ENCODE data around the gene KIF17.

The KIF17 gene

GRCh38 chr1:20626098-20626427, 91.7 kb downstream of the KIF17 start:
- no peak for DNase-seq (ENCODE audit: low read depth in 2 of 2)

- DNase-seq (ENCODE audit: low read depth in 2 of 2): no peak
Measured at GRCh38 chr1:20625176-20626097, 92.4 kb downstream of the KIF17 start.

- no peak for DNase-seq (ENCODE audit: low read depth in 2 of 2)
Measured at GRCh38 chr1:20624709-20625108, 93.1 kb downstream of the KIF17 start.

GRCh38 chr1:20621012-20621411, 96.8 kb downstream of the KIF17 start:
- DNase-seq (ENCODE audit: low read depth in 2 of 2): no peak

- DNase-seq (ENCODE audit: low read depth in 2 of 2): no peak
Measured at GRCh38 chr1:20619999-20620398, 97.8 kb downstream of the KIF17 start.

GRCh38 chr1:20618550-20618949, 99.3 kb downstream of the KIF17 start:
- no peak for DNase-seq (ENCODE audit: low read depth in 2 of 2)

GRCh38 chr1:20616847-20617487, 100.8 kb downstream of the KIF17 start:
- no peak for DNase-seq (ENCODE audit: low read depth in 2 of 2)

- DNase-seq (ENCODE audit: low read depth in 2 of 2): no peak
Measured at GRCh38 chr1:20615946-20616846, 101.6 kb downstream of the KIF17 start.

- DNase-seq (ENCODE audit: low read depth in 2 of 2): no peak
Measured at GRCh38 chr1:20614131-20614579, 103.7 kb downstream of the KIF17 start.
